Prostate gland (tissue), 2 donors: ENCODE measurements around the gene VAMP1. TPM values are rescaled to one million over a fixed set of nuclear protein-coding genes. Genes with fewer than 3 reads are reported as not detected.

ENCODE experiments used
- DNase-seq: peaks from one replicate; pipeline ENCODE4 v3.0.0-alpha.2; 2019; ENCODE audit warnings: low spot score
- H3K27ac ChIP-seq, 2 donors: fragments of 200-600 bp; sonication (generic); 2 replicates each; pipeline ENCODE4 v1.5.1; 2017 to 2019
- H3K27me3 ChIP-seq: fragments of 200-600 bp; sonication (generic); replicated peaks from 2 replicates; pipeline ENCODE4 v1.5.1; 2019; ENCODE audit not compliant: insufficient read depth
- H3K36me3 ChIP-seq, 2 donors: fragments of 200-600 bp; sonication (generic); 1 replicate in 1 of 2; 2 replicates in 1 of 2; pipeline versions ENCODE4 v1.5.1 to v1.8.1; 2017 to 2019
- H3K4me1 ChIP-seq: fragments of 200-600 bp; sonication (generic); replicated peaks from 2 replicates; pipeline ENCODE4 v1.5.1; 2019
- H3K4me3 ChIP-seq, 2 donors: fragments of 200-600 bp; sonication (generic); 2 replicates each; pipeline ENCODE4 v1.5.1; 2017 to 2019
- H3K9me3 ChIP-seq: fragments of 200-600 bp; sonication (generic); 2 replicates; pipeline ENCODE4 v1.5.1; 2017
- CTCF ChIP-seq, 4 experiments: fragments of 200-600 bp in 2 of 4; fragments of 450-650 bp in 2 of 4; sonication (generic) in 2 of 4; IDR thresholded peaks; 1 replicate in 3 of 4; 2 replicates in 1 of 4; pipeline ENCODE4 v1.5.1; 2016 to 2019; ENCODE audit warnings: antibody characterized with exemption in 4 of 4, mild to moderate bottlenecking in 2 of 4, moderate library complexity in 2 of 4
- POLR2A ChIP-seq: fragments of 450-650 bp; IDR thresholded peaks from one replicate; pipeline ENCODE4 v1.6.1; 2016; ENCODE audit warnings: antibody characterized with exemption, mild to moderate bottlenecking
- POLR2AphosphoS5 ChIP-seq: sonication (generic); formaldehyde crosslinking; IDR thresholded peaks from one replicate; pipeline ENCODE4 v1.6.1; 2017; ENCODE audit warnings: antibody characterized with exemption
- WGBS: methylation state at CpG from one replicate; pipeline ENCODE4 v1.1.5; 2018; 5-methylcytosine and 5-hydroxymethylcytosine counted together
- intact Hi-C: fragments of 100-400 bp; cut with DNase I; formaldehyde crosslinking; loops from one replicate; pipeline ENCODE4 v1.14.2; 2022
- total RNA-seq, 2 donors: library from RNA; depleted of rRNA; stranded (reverse); fragments of >200 nt; gene quantifications; one replicate each; pipeline ENCODE4 v1.1.0, GENCODE V29; 2016

The VAMP1 gene
- total RNA-seq, 2 donors from 2014 or later, result 6.3 to 8.5 TPM

- DNase-seq, result no peak
Measured at GRCh38 chr12:6457220-6457945, 13.1 kb downstream of the VAMP1 start.

GRCh38 chr12:6452944-6453630, 17.4 kb downstream of the VAMP1 start:
- H3K27ac ChIP-seq, result peak overlapping the region; percentile 96 to 99
- no peaks in the 10 kb centered on the region for H3K9me3 ChIP-seq
- TF ChIP-seq POLR2AphosphoS5 (no peak), POLR2A (peak; percentile 34)
- DNase-seq, result no peak
- intact Hi-C loops, result loop anchor here (2.0 to 5.0 kb wide), 2 partner anchors 39 to 70 kb away; partner anchors contain the start of genes MRPL51 and NCAPD2
- peaks cover 20% of the 10 kb centered on the region for H3K4me1 ChIP-seq
- peak overlapping the region; percentile 63 for H3K4me3 ChIP-seq
- H3K27me3 ChIP-seq, result no peaks in the 10 kb centered on the region
- 45% methylated on average over 17 of the region's 17 CpGs for whole genome bisulfite sequencing
- H3K36me3 ChIP-seq, result no peaks in the 10 kb centered on the region

More at GRCh38 chr12:6457220-6457945, 13.1 kb downstream of the VAMP1 start:
- Histone ChIP-seq H3K36me3 (peaks cover 0 to 6% of the 10 kb centered on the region in 2 donors), H3K4me1 (peaks cover 11% of the 10 kb centered on the region), H3K9me3 (no peaks in the 10 kb centered on the region), H3K4me3 (no peak overlapping the region), H3K27me3 (no peaks in the 10 kb centered on the region), H3K27ac (no peak overlapping the region)
- WGBS, result 91% methylated on average over 12 of the region's 12 CpGs
- TF ChIP-seq CTCF (IDR thresholded peaks at IDR 0.05), result no peak
- no peak for TF ChIP-seq POLR2A
- no peak for TF ChIP-seq POLR2AphosphoS5
- intact Hi-C loops, result no loop called here

GRCh38 chr12:6452245-6452943, 18.1 kb downstream of the VAMP1 start:
- H3K9me3 ChIP-seq, result no peaks in the 10 kb centered on the region
- peak overlapping the region; percentile 63 for H3K4me3 ChIP-seq
- TF ChIP-seq POLR2AphosphoS5, result no peak
- no peak for TF ChIP-seq CTCF (IDR thresholded peaks at IDR 0.05)
- no peak for TF ChIP-seq POLR2A
- H3K4me1 ChIP-seq, result peaks cover 20% of the 10 kb centered on the region
- no peaks in the 10 kb centered on the region for H3K36me3 ChIP-seq
- peak overlapping the region; percentile 96 to 99 for H3K27ac ChIP-seq
- DNase-seq, result peak; percentile 52
- H3K27me3 ChIP-seq, result no peaks in the 10 kb centered on the region
- intact Hi-C loops, result loop anchor here (2.0 to 5.0 kb wide), 2 partner anchors 40 to 70 kb away; partner anchors contain the start of genes MRPL51 and NCAPD2
- 6% methylated on average over 9 of the region's 9 CpGs for WGBS

- Histone ChIP-seq H3K36me3 (no peaks in the 10 kb centered on the region), H3K9me3 (no peaks in the 10 kb centered on the region), H3K4me1 (peaks cover 20% of the 10 kb centered on the region), H3K27me3 (no peaks in the 10 kb centered on the region), H3K27ac (peak within 1 kb of the TSS; percentile 96 to 99), H3K4me3 (peak within 1 kb of the TSS; percentile 63)
- DNase-seq, result peak; percentile 87
- TF ChIP-seq CTCF (IDR thresholded peaks at IDR 0.05), result peak in 1 of 4 experiments; percentile 2
- TF ChIP-seq POLR2A, result peak; percentile 59
- TF ChIP-seq POLR2AphosphoS5, result peak; percentile 93
- WGBS, result 0% methylated on average over 27 of the region's 27 CpGs
- intact Hi-C loops, result loop anchor here (2.0 to 5.0 kb wide), 2 partner anchors 41 to 69 kb away; partner anchors contain the start of genes MRPL51 and NCAPD2
Measured at GRCh38 chr12:6451348-6452244, 18.9 kb downstream of the VAMP1 start, which contains the start of gene TAPBPL. TAPBPL (plus strand) TSS chr12:6452042; CDS start chr12:6452249, 207 bp downstream.
